ENCODE data around the gene SLC11A1. TPM values are rescaled to one million over a fixed set of nuclear protein-coding genes. Genes with fewer than 3 reads are reported as not detected.
A peak's percentile ranks its signal among the peaks of the same experiment; 100 is the strongest.

SLC11A1 gene
- total RNA-seq, 1 experiment from 2014 or later = 0.09 TPM

DNA sequence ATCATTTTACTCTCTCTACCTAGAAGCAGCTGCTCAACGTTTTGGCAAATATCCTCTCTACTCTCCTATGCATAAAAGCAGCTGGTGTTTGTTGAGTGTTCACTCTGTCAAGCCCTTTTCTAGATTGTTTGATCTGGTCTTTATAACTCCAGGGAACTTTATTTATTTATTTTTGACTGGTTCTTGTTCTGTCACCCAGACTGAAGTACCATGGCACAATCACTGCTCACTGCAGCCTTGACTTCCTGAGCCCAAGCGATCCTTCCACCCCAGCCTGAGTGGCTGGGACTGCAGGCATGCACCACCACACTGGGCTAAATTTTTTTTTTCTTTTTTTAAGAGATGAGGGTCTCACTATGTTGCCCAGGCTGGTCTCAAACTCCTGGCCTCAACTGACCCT lies 12.7 kb upstream of the SLC11A1 start:
- Mint-ChIP-seq H3K4me3 (ENCODE audit: unreplicated experiment) (no peak overlapping the region), H3K27me3 (ENCODE audit: insufficient read depth, unreplicated experiment) (peaks cover 14% of the 10 kb centered on the region), H3K4me1 (ENCODE audit: insufficient read depth, unreplicated experiment) (no peaks in the 10 kb centered on the region), H3K27ac (ENCODE audit: low read depth, unreplicated experiment) (no peak overlapping the region), H3K9me3 (ENCODE audit: unreplicated experiment) (no peaks in the 10 kb centered on the region), H3K36me3 (ENCODE audit: insufficient read depth, unreplicated experiment) (no peaks in the 10 kb centered on the region)
- BruUV-seq (replicated peaks) = no TSS peak
- ChIA-PET CTCF (no interaction called here), POLR2A (no interaction called here)
- no peak for DNase-seq (ENCODE audit: unreplicated experiment)
- intact Hi-C loops (cut with micrococcal nuclease) = no loop called here
- TF ChIP-seq, protein P1, sequence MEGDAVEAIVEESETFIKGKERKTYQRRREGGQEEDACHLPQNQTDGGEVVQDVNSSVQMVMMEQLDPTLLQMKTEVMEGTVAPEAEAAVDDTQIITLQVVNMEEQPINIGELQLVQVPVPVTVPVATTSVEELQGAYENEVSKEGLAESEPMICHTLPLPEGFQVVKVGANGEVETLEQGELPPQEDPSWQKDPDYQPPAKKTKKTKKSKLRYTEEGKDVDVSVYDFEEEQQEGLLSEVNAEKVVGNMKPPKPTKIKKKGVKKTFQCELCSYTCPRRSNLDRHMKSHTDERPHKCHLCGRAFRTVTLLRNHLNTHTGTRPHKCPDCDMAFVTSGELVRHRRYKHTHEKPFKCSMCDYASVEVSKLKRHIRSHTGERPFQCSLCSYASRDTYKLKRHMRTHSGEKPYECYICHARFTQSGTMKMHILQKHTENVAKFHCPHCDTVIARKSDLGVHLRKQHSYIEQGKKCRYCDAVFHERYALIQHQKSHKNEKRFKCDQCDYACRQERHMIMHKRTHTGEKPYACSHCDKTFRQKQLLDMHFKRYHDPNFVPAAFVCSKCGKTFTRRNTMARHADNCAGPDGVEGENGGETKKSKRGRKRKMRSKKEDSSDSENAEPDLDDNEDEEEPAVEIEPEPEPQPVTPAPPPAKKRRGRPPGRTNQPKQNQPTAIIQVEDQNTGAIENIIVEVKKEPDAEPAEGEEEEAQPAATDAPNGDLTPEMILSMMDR (IDR thresholded peaks at IDR 0.05; ENCODE audit: unreplicated experiment) = no peak

DNA sequence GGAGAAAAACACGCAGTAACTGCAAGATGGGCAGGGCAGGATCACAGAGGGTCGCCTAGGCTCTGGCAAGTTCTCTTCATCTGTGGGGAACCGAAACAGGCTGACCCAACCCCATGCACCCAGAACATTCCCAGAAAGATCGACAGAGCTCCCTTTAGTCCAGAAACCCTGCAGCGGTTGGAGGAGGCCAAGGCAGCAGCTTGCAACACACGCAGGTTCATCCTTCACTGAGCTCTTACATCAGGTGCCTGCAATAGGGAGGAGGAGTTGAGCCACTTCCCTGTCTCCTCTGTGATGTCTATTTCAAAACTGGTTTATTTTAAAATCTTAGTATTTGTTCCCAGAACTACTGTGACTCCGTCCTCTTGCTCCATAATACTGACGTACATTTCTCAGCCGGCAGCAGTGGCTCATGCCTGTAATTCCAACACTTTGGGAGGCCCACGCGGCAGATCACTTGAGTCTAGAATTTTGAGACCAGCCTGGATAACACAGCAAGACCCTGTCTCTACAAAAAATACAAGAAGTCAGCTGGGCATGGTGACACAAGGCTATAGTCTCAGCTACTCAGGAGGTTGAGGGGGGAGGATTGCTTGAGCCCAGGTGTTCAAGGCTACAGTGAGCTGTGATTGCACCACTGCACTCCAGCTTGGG lies 11.5 kb upstream of the SLC11A1 start:
- CTCF ChIA-PET = interaction anchor here (0.6 to 1.1 kb wide), 4 partner anchors 13 to 68 kb away, joined by 3 to 4 read pairs (median 3); partner anchors contain the start of gene CATIP
- POLR2A ChIA-PET = interaction anchor here (0.6 kb wide), 1 partner anchor 46 kb away, joined by 3 read pairs; no protein-coding TSS in a partner anchor
- peak; percentile 80 for DNase-seq (ENCODE audit: unreplicated experiment)
- Mint-ChIP-seq H3K9me3 (ENCODE audit: unreplicated experiment) (no peaks in the 10 kb centered on the region), H3K36me3 (ENCODE audit: insufficient read depth, unreplicated experiment) (no peaks in the 10 kb centered on the region), H3K4me3 (ENCODE audit: unreplicated experiment) (no peak overlapping the region), H3K27me3 (ENCODE audit: insufficient read depth, unreplicated experiment) (peaks cover 14% of the 10 kb centered on the region), H3K4me1 (ENCODE audit: insufficient read depth, unreplicated experiment) (peaks cover 5% of the 10 kb centered on the region), H3K27ac (ENCODE audit: low read depth, unreplicated experiment) (no peak overlapping the region)
- intact Hi-C loops (cut with micrococcal nuclease) = no loop called here
- TF ChIP-seq, protein P1 (IDR thresholded peaks at IDR 0.05; ENCODE audit: unreplicated experiment) = no peak
- BruUV-seq (replicated peaks) = no TSS peak

DNA sequence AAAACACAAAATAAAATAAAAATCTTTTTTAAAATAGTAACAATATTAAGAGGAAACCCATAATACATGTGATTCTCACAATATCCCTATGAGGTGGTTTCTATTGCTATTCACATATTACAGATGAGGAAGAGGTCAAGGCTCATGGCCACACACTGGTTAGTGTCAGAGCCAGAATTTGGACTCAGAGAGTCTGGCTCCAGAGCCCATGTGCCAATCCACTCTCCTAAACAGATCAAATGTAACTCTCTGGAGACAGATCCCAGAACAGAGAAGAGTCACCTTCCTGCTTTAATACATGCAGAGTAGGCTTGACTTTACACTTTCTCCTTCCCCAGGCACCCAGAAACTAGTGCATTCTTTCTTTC lies 10.1 kb upstream of the SLC11A1 start:
- Mint-ChIP-seq H3K4me3 (ENCODE audit: unreplicated experiment) (no peak overlapping the region), H3K27ac (ENCODE audit: low read depth, unreplicated experiment) (no peak overlapping the region), H3K9me3 (ENCODE audit: unreplicated experiment) (no peaks in the 10 kb centered on the region), H3K4me1 (ENCODE audit: insufficient read depth, unreplicated experiment) (peaks cover 5% of the 10 kb centered on the region), H3K27me3 (ENCODE audit: insufficient read depth, unreplicated experiment) (peaks cover 14% of the 10 kb centered on the region), H3K36me3 (ENCODE audit: insufficient read depth, unreplicated experiment) (no peaks in the 10 kb centered on the region)
- intact Hi-C loops (cut with micrococcal nuclease) = no loop called here
- ChIA-PET POLR2A (no interaction called here), CTCF (interaction anchor here (0.7 kb wide), 1 partner anchor 1328 kb away, joined by 3 read pairs; no protein-coding TSS in a partner anchor)
- DNase-seq (ENCODE audit: unreplicated experiment) = no peak
- TF ChIP-seq, protein P1 (IDR thresholded peaks at IDR 0.05; ENCODE audit: unreplicated experiment) = no peak
- BruUV-seq (replicated peaks) = no TSS peak

DNA sequence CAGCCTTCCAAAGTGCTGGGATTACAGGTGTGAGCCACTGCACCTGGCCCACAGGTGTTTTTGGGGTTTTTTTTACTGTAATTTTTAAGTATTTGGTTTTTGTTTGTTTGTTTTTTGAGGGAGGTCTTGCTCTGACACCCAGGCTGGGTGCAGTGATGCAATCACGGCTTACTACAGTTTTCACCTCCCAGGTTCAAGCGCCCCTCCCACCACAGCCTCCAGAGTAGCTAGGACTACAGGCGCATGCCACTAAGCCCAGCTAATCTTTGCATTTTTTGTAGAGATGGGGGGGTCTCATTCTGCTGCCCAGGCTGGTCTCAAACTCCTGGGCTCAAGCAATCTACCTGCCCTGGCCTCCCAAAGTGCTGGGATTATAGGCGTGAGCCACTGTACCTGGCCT lies 7.3 kb upstream of the SLC11A1 start:
- no TSS peak for BruUV-seq (replicated peaks)
- H3K9me3 Mint-ChIP-seq (ENCODE audit: unreplicated experiment) = no peaks in the 10 kb centered on the region
- H3K36me3 Mint-ChIP-seq (ENCODE audit: insufficient read depth, unreplicated experiment) = no peaks in the 10 kb centered on the region
- ChIA-PET POLR2A (interaction anchor here (1.5 kb wide), 1 partner anchor 9 kb away, joined by 3 read pairs; no protein-coding TSS in a partner anchor), CTCF (interaction anchor here (0.6 to 1.2 kb wide), 2 partner anchors 10 to 19 kb away, joined by 3 to 4 read pairs; no protein-coding TSS in a partner anchor)
- no peak overlapping the region for H3K27ac Mint-ChIP-seq (ENCODE audit: low read depth, unreplicated experiment)
- TF ChIP-seq, protein P1 (IDR thresholded peaks at IDR 0.05; ENCODE audit: unreplicated experiment) = no peak
- intact Hi-C loops (cut with micrococcal nuclease) = no loop called here
- peaks cover 8% of the 10 kb centered on the region for H3K27me3 Mint-ChIP-seq (ENCODE audit: insufficient read depth, unreplicated experiment)
- H3K4me1 Mint-ChIP-seq (ENCODE audit: insufficient read depth, unreplicated experiment) = peaks cover 5% of the 10 kb centered on the region
- peak; percentile 34 for DNase-seq (ENCODE audit: unreplicated experiment)
- no peak overlapping the region for H3K4me3 Mint-ChIP-seq (ENCODE audit: unreplicated experiment)
